Activated CD4-positive, alpha-beta T cell treated with anti-CD3 and anti-CD28 coated beads, Interleukin-2, Interleukin-4, amounts not matched to agents 100 ng/mL and 50 ng/mL, durations not matched to agents 16 hours and 8 hours (primary cell): ENCODE results near the gene TECPR2.
"Not testable (repeated sequence)": the region's sequence is repeated elsewhere in the genome, so short reads cannot be mapped to it uniquely, and the experiment has no call there.

Experiments used
- DNase-seq: peaks from one replicate; pipeline ENCODE4 v3.0.0-alpha.2; 2020; ENCODE audit warnings: low spot score

The TECPR2 gene

GRCh38 chr14:102509746-102510615 lies 147.2 kb downstream of the TECPR2 start, which contains the start of gene ANKRD9:
TSS of gene ANKRD9 (minus strand) at chr14:102509776. CDS start at chr14:102507889, 1,887 bp downstream.
- DNase-seq: peak; percentile 93

GRCh38 chr14:102510616-102511520 lies 148.1 kb downstream of the TECPR2 start:
- no peak for DNase-seq

- no peak for DNase-seq
Measured at GRCh38 chr14:102511538-102511937, 148.8 kb downstream of the TECPR2 start.

GRCh38 chr14:102512793-102513300 lies 150.1 kb downstream of the TECPR2 start:
- no peak for DNase-seq

- DNase-seq: no peak
Measured at GRCh38 chr14:102513899-102514772, 151.4 kb downstream of the TECPR2 start.

GRCh38 chr14:102514987-102515733 lies 152.4 kb downstream of the TECPR2 start:
- DNase-seq: no peak

- peak; percentile 49 for DNase-seq
Measured at GRCh38 chr14:102516531-102517391, 154.0 kb downstream of the TECPR2 start.

- no peak for DNase-seq
Measured at GRCh38 chr14:102517392-102518062, 154.8 kb downstream of the TECPR2 start.

- no peak for DNase-seq
Measured at GRCh38 chr14:102518063-102518648, 155.4 kb downstream of the TECPR2 start.

- not testable (repeated sequence) for DNase-seq
Measured at GRCh38 chr14:102519709-102520108, 157.0 kb downstream of the TECPR2 start.

GRCh38 chr14:102523200-102523568 lies 160.4 kb downstream of the TECPR2 start:
- DNase-seq: no peak

GRCh38 chr14:102523569-102524450 lies 161.1 kb downstream of the TECPR2 start:
- DNase-seq: no peak

- peak; percentile 98 for DNase-seq
Measured at GRCh38 chr14:102524451-102525218, 161.9 kb downstream of the TECPR2 start.

- DNase-seq: peak; percentile 33
Measured at GRCh38 chr14:102525219-102525928, 162.6 kb downstream of the TECPR2 start.

- no peak for DNase-seq
Measured at GRCh38 chr14:102525929-102526497, 163.3 kb downstream of the TECPR2 start.
